Peyer's patch (tissue), 4 donors: ENCODE measurements around the gene SKAP2. TPM values are rescaled to one million over a fixed set of nuclear protein-coding genes. Genes with fewer than 3 reads are reported as not detected.

ENCODE experiments used
- DNase-seq, 3 donors: peaks; one replicate each; pipeline ENCODE4 v3.0.0-alpha.2; 2017 to 2019
- H3K27ac ChIP-seq, 4 donors: fragments of 200-600 bp; sonication (generic); one replicate each; pipeline ENCODE4 v1.5.1; 2016 to 2019
- H3K27me3 ChIP-seq, 2 donors: fragments of 200-600 bp; sonication (generic); one replicate each; pipeline ENCODE4 v1.5.1; 2019
- H3K36me3 ChIP-seq, 3 donors: fragments of 200-600 bp; sonication (generic); one replicate each; pipeline ENCODE4 v1.5.1; 2016 to 2019
- H3K4me1 ChIP-seq, 4 donors: fragments of 200-600 bp; sonication (generic); one replicate each; pipeline ENCODE4 v1.5.1; 2016 to 2019
- H3K4me3 ChIP-seq, 4 donors: fragments of 200-600 bp; sonication (generic); 1 replicate in 3 of 4; 2 replicates in 1 of 4; pipeline ENCODE4 v1.5.1; 2016 to 2019; ENCODE audit warnings: mild to moderate bottlenecking in 1 of 4
- H3K9me3 ChIP-seq, 4 donors: fragments of 200-600 bp; sonication (generic); one replicate each; pipeline ENCODE4 v1.5.1; 2016 to 2019; ENCODE audit warnings: mild to moderate bottlenecking in 1 of 4
- POLR2A ChIP-seq, 2 donors: fragments of 450-650 bp; IDR thresholded peaks; one replicate each; pipeline ENCODE4 v1.5.1; 2017; ENCODE audit warnings: antibody characterized with exemption in 2 of 2, mild to moderate bottlenecking in 2 of 2, moderate library complexity in 2 of 2
- total RNA-seq, 4 donors: library from RNA; depleted of rRNA; stranded (reverse); fragments of >200 nt; gene quantifications; one replicate each; pipeline ENCODE4 v1.1.0, GENCODE V29; 2016
- TF ChIP-seq, protein P1 (sequence below), 6 experiments: fragments of 450-650 bp in 4 of 6; fragments of 200-600 bp in 2 of 6; sonication (generic) in 1 of 6; IDR thresholded peaks; one replicate each; pipeline ENCODE4 v1.5.1; 2017 to 2019; ENCODE audit warnings: antibody characterized with exemption in 6 of 6, mild to moderate bottlenecking in 3 of 6, moderate library complexity in 1 of 6

SKAP2 gene
- total RNA-seq, 4 donors from 2014 or later: 32.2 to 101 (median 37.9) TPM

DNA sequence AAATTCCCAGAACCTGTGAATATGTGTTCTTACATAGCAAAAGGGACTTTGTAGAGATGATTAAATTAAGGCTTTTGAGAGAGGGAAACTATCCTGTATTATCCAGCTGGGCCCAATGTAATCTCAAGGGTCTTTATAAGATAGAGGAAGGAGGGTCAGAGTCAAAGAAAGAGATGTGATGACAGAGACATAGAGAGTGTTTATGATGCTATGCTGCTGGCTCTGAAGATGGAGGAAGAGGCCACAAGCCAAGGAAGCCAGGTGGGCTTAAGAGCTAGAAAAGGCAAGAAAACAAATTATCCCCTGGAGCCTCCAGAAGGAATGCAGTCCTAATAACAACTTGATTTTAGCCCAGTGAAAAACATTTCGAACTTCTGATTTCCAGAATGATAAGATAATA is 15.3 kb upstream of the SKAP2 start:
- H3K27ac ChIP-seq: no peak overlapping the region
- no peak overlapping the region for H3K4me3 ChIP-seq
- H3K9me3 ChIP-seq: no peaks in the 10 kb centered on the region
- H3K4me1 ChIP-seq: no peaks in the 10 kb centered on the region
- TF ChIP-seq POLR2A (IDR thresholded peaks at IDR 0.05): no peak
- TF ChIP-seq, protein P1, sequence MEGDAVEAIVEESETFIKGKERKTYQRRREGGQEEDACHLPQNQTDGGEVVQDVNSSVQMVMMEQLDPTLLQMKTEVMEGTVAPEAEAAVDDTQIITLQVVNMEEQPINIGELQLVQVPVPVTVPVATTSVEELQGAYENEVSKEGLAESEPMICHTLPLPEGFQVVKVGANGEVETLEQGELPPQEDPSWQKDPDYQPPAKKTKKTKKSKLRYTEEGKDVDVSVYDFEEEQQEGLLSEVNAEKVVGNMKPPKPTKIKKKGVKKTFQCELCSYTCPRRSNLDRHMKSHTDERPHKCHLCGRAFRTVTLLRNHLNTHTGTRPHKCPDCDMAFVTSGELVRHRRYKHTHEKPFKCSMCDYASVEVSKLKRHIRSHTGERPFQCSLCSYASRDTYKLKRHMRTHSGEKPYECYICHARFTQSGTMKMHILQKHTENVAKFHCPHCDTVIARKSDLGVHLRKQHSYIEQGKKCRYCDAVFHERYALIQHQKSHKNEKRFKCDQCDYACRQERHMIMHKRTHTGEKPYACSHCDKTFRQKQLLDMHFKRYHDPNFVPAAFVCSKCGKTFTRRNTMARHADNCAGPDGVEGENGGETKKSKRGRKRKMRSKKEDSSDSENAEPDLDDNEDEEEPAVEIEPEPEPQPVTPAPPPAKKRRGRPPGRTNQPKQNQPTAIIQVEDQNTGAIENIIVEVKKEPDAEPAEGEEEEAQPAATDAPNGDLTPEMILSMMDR (IDR thresholded peaks at IDR 0.05): no peak
- no peak for DNase-seq
- no peaks in the 10 kb centered on the region for H3K36me3 ChIP-seq
- no peaks in the 10 kb centered on the region for H3K27me3 ChIP-seq

DNA sequence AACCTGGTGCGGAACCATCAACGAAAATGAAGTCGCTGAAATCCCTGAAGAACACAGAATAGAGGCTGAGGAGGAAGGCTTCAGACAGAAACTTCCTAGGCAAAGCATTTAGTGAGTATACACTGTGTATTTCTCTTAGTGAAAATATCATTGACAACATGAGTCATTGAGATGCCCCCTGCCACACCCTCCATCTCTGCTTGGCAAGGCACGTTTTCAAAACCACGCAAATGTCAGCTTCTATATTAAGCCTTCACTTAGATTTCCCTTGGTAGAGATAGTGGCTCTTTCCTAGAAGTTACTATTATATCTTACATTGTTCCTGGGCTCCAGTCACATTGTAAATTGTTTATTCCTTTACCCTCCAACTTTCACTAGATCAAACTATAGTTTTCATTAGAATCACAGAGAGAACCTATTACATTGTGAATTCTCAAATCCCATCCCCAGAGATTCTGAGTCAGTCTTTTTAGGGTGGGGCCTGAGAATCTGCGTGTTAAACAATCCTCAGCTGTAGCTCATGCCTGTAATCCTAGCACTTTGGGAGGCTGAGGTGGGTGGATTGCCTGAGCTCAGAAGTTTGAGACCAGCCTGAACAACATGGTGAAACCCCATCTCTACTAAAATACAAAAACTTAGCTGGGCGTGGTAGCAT is 4.6 kb upstream of the SKAP2 start:
- Histone ChIP-seq H3K4me3 (no peak overlapping the region), H3K36me3 (no peaks in the 10 kb centered on the region), H3K4me1 (no peaks in the 10 kb centered on the region), H3K27me3 (no peaks in the 10 kb centered on the region), H3K9me3 (no peaks in the 10 kb centered on the region), H3K27ac (no peak overlapping the region)
- TF ChIP-seq, protein P1 (IDR thresholded peaks at IDR 0.05): no peak
- no peak for TF ChIP-seq POLR2A (IDR thresholded peaks at IDR 0.05)
- DNase-seq: no peak

DNA sequence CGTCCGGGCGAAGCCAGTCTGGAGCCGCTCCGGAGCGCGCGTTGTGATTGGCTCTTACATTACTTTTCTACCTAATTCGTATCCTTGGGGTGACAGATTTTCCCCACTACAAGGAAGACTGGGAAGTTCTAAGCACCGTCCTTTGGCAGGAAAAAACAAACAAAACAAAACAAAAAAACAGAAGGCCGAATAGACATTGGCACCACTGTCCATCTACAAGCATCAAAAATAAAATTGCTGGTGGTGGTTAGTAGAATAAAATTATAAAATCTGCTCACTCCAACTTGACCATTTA is 651 bp upstream of the SKAP2 start:
- no peaks in the 10 kb centered on the region for H3K9me3 ChIP-seq

DNA sequence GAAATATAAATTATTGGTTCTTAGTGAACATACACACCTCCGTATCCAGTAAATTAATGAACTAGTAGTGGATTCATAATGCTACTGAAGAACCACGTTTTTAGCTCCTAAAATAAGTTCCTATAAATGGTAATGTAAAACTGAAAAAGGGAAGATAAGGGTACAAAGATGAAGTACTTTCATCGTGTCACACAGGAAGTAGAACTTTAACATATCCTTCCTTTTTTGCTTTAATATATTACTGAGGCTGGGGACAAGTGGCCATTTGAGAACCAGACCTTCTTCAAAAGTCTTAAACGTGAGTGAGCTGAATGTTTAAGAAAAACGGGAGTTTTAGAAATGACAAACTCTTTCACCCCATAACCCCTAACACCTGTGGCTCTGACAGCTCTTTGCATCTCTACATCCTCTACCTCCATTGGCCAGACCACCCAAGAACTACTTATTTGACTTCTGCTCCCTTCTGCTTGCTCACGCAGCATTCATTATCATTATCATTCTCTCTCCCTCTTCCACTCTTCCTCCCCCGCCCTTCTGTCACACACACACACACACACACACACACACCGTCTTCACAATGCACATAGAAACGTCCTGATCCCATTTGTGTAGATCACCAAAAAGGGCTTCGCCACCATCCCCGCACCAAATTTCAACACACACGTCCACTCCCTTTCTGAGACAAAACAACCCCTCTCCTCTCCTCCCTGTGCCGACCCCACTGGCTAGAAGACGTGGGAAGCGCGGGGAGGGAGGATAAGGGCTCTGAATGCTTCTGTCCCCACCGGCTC is 677 bp downstream of the SKAP2 start:
- H3K27me3 ChIP-seq: no peaks in the 10 kb centered on the region
- no peaks in the 10 kb centered on the region for H3K9me3 ChIP-seq
- no peaks in the 10 kb centered on the region for H3K36me3 ChIP-seq
- DNase-seq: peak in 2 of 3 donors; percentile 35 to 63
- TF ChIP-seq POLR2A (IDR thresholded peaks at IDR 0.05): no peak
- TF ChIP-seq, protein P1 (IDR thresholded peaks at IDR 0.05): no peak
- H3K4me3 ChIP-seq: peak overlapping the region; percentile 72 to 93 (median 77)
- peaks cover 0 to 23% (median 3%) of the 10 kb centered on the region in 4 donors for H3K4me1 ChIP-seq
- H3K27ac ChIP-seq: peak overlapping the region; percentile 91 to 100 (median 96)

More for the DNA sequence above, 651 bp upstream of the SKAP2 start:
- TF ChIP-seq POLR2A (IDR thresholded peaks at IDR 0.05): no peak
- TF ChIP-seq, protein P1 (IDR thresholded peaks at IDR 0.05): no peak
- H3K27ac ChIP-seq: peak overlapping the region; percentile 91 to 100 (median 96)
- no peaks in the 10 kb centered on the region for H3K27me3 ChIP-seq
- no peaks in the 10 kb centered on the region for H3K36me3 ChIP-seq
- peaks cover 0 to 17% (median 3%) of the 10 kb centered on the region in 4 donors for H3K4me1 ChIP-seq
- peak overlapping the region; percentile 72 to 93 (median 77) for H3K4me3 ChIP-seq
- peak in 1 of 3 donors; percentile 62 for DNase-seq

DNA sequence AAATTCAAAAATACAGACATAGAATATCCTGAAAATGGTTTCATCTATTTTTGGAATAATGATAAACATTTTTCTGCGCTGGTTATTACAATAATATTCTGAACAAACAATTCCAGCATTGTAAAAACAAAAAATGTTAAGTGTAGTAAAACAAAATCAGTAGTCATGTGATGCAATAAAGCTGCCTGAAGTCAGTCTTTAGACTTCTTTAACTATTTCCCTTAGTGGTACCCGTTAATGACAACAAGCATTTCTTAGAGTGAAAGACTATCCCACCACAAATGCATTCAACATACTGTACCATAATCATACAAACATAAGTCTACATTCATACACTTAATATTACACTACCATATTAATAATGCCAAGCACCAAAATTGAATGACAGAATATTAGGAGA is 1.6 kb downstream of the SKAP2 start:
- no peak for DNase-seq
- Histone ChIP-seq H3K9me3 (no peaks in the 10 kb centered on the region), H3K27ac (peak overlapping the region in 3 of 4 donors; percentile 95 to 100 (median 98)), H3K4me3 (peak overlapping the region in 1 of 4 donors; percentile 93), H3K36me3 (no peaks in the 10 kb centered on the region), H3K27me3 (no peaks in the 10 kb centered on the region), H3K4me1 (peaks cover 0 to 28% (median 3%) of the 10 kb centered on the region in 4 donors)
- TF ChIP-seq, protein P1 (IDR thresholded peaks at IDR 0.05): no peak
- TF ChIP-seq POLR2A (IDR thresholded peaks at IDR 0.05): no peak
